Brain pericyte (primary cell): Measurements from ENCODE around the gene PODNL1.
"Not testable (repeated sequence)": the region's sequence is repeated elsewhere in the genome, so short reads cannot be mapped to it uniquely, and the experiment has no call there.

Experiments used
- DNase-seq: peaks from one replicate; pipeline ENCODE4 v3.0.0-alpha.2; 2012; ENCODE audit warnings: low read depth, low spot score

Gene PODNL1

GRCh38 chr19:13973479-13973878, 35.3 kb upstream of the PODNL1 start:
- not testable (repeated sequence) for DNase-seq

- no peak for DNase-seq
Observed at GRCh38 chr19:13972368-13973155, 34.3 kb upstream of the PODNL1 start.

GRCh38 chr19:13971868-13972267, 33.7 kb upstream of the PODNL1 start:
- not testable (repeated sequence) for DNase-seq

- no peak for DNase-seq
Observed at GRCh38 chr19:13969897-13970296, 31.7 kb upstream of the PODNL1 start.

- DNase-seq = no peak
Observed at GRCh38 chr19:13968999-13969398, 30.8 kb upstream of the PODNL1 start.

- DNase-seq = no peak
Observed at GRCh38 chr19:13968383-13968935, 30.2 kb upstream of the PODNL1 start.

- not testable (repeated sequence) for DNase-seq
Observed at GRCh38 chr19:13967206-13967605, 29.0 kb upstream of the PODNL1 start.

GRCh38 chr19:13966684-13967128, 28.5 kb upstream of the PODNL1 start:
- no peak for DNase-seq

GRCh38 chr19:13965926-13966683, 27.9 kb upstream of the PODNL1 start:
- DNase-seq = no peak

GRCh38 chr19:13965377-13965896, 27.2 kb upstream of the PODNL1 start:
- DNase-seq = no peak

- no peak for DNase-seq
Observed at GRCh38 chr19:13964776-13965175, 26.6 kb upstream of the PODNL1 start.

GRCh38 chr19:13963603-13964105, 25.4 kb upstream of the PODNL1 start:
- no peak for DNase-seq

- DNase-seq = no peak
Observed at GRCh38 chr19:13962699-13963602, 24.7 kb upstream of the PODNL1 start.

GRCh38 chr19:13961826-13962698, 23.8 kb upstream of the PODNL1 start:
- DNase-seq = no peak

GRCh38 chr19:13960863-13961784, 22.9 kb upstream of the PODNL1 start:
- DNase-seq = no peak

GRCh38 chr19:13959962-13960862, 22.0 kb upstream of the PODNL1 start:
- DNase-seq = no peak

GRCh38 chr19:13959141-13959961, 21.1 kb upstream of the PODNL1 start:
- DNase-seq = no peak
